Central memory CD4-positive, alpha-beta T cell (primary cell): Measurements from ENCODE around the gene DOCK11.
A peak's percentile ranks its signal among the peaks of the same experiment; 100 is the strongest.

Source experiments
- DNase-seq: peaks from one replicate; pipeline ENCODE4 v3.0.0; 2022

DOCK11 gene

DNA sequence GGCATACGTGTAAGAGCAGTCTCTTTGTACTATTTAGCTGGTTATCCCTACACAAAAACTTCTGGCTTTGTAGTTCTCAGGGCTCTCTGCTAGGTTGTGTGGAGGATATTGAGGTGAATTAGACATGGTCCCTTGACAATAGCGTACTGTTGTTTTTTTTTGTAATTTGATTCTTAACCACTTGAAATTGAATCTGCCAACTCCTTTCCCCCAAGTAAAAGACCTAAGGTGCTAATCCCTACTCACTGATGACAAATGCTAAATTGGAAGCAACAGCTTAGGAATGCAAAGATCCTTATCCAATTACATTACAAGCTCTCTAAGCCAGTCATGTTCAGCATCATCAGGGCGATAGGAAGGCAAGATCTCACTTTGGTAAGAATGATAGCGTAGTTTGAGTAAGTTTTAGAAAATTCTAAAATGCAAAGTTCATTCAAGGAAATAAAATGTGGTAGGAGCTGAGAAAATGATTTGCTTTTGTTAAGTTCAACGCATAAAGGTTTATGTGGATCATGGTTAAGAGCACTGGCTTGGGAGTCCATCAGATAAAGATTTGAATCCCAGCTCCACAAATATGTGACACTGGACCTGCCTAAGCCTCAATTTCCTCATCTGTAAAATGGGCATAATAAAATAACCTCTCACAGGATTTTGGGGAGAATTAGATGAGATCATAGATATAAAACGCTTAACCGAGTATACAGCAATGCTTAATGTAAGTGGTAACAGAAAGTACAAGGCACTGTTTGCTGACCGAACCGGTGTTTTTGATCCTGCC is 39.3 kb downstream of the DOCK11 start:
- DNase-seq: no peak

DNA sequence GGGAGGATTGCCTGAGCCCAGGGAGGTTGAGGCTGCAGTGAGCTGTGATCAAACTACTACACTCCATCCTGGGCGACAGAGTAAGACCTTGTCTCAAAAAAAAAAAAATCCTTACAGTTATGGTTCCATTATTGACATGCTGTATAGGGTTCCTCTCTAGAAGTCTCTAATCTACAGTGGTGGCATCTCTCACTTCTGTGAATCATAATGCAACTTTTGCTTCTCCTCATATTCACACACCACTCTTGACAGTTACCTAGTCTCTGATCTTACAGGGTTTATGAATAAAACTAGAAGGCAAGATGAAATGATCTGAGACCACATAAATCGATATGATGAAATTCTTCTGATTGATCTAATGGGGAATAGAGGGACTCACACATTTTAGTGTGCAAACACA is 40.6 kb downstream of the DOCK11 start:
- DNase-seq: no peak

DNA sequence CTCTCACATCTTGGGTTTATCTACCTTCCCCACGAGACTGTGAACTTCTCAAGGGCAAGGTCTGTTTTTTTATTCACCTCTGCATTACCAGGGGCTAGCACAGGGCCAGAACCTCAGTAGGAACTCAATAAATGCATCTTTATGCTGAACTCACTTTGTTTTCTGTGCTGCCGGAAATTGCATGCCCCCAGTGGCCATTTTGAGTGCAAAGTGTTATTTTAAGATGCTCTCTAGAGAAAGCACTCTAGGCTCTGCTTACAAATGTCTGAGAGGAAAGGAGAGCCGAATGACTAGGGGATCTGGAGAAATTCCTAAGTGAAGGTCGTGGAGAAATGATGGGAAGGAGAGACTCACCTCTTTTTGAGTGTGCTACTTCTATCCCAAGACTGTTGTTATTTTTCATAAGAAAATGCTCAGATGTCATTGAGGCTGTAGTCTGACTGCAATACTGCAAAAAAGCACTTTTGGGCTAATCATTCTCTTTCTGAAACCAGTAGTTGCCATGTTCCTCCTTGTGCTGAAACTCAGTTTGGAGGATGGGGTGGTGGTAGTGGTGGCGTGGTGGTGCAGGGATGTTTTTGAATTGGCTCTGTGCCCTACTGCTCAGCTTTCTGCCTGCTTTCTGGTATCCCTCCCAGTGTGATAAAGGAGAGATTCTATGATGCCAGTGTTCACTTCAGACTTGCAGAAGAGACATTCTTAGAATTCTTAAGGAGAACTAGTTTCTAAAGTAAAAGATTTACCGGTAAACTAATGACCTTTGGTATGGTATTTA is 41.3 kb downstream of the DOCK11 start:
- peak; percentile 45 for DNase-seq

DNA sequence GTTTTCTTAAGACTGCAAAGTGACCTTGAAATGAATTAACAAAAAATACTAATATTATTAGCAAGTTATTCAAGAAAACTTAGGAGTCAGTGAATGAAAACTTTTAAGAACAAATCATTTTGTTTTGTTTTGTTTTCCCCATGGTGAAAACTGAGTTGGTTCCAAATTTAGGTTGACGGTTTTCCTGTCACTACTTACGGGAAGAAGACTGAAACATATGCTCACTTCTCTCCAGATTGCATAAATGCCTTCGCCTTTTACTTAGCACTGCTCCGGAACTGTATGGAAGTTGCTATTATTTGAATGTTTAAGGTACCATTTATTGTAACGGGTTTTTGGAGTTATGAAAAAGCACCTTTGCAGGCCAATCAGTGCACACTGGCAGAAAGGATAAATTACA is 42.8 kb downstream of the DOCK11 start:
- no peak for DNase-seq

- DNase-seq: no peak
Measured at GRCh38 chrX:118540342-118540741, 44.7 kb downstream of the DOCK11 start.

- no peak for DNase-seq
Measured at GRCh38 chrX:118541482-118541881, 45.9 kb downstream of the DOCK11 start.

DNA sequence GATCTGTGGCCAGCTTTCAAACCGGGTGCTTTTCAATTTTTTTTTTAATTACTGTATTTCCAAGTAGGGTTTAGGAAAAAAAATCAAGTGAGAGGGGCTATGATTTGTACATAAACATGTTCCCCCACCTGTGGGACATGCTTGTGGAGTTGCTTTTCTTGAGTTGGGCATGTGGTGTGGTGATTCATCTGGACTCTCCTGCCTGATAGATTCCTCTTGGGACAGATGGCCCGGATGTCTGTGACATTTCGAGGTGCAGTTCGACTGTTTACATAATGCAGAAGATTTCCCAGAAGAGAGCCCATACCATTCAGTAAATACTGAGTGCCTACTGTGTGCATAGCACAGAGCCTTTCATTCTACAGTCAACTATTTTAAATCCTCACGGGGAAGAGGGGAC is 49.9 kb downstream of the DOCK11 start:
- DNase-seq: no peak

GRCh38 chrX:118548841-118549240 is 53.2 kb downstream of the DOCK11 start:
- DNase-seq: no peak

GRCh38 chrX:118550792-118551191 is 55.2 kb downstream of the DOCK11 start:
- DNase-seq: no peak

DNA sequence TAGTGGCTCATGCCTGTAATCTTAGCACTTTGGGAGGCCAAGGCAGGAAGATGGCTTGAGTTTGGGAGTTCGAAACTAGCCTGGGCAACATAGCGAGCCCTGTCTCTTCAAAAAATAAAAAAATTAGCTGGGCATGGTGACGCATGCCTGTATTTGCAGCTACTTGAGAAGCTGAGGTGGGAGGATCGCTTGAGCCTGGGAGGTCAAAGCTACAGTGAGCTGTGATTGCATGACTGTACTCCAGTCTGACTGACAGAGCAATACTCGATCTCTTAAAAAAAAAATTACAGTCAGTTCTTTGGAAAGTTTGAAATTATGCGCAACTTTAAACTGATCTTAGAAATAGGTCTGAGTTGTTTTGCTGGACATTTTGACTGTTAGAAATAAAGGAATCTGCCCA is 55.8 kb downstream of the DOCK11 start:
- no peak for DNase-seq

- DNase-seq: no peak
Measured at GRCh38 chrX:118552121-118552900, 56.7 kb downstream of the DOCK11 start.

DNA sequence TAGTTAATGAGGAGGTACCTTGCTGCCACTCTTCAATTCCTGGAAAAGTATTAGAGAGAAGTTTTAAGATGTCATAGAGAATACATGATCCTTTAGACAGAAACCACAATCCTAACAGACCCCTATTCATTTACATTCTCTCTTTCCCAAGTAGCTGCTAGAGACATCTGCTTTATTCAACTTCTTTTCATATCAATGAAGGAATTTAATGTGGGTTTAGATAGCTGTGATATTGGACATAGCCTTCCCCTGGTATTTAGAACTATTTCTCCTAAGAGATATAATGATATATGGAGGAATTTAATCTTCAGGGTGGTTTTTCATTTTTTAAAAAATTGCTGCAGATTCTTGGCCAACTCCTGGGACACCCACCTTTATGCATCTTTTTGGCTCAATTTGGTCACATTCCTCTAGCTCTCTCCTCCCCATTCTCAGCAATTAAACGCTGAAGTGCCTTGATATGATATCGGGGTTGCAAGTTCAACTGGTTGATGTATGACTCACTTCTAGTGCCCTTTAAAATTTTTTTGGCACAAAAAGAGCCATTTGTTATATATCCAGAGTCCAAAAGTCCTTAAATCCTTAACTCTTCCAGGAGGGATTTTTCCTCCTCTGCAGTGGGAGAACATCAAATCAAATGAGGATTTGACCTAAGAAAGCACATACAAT is 57.6 kb downstream of the DOCK11 start:
- no peak for DNase-seq

GRCh38 chrX:118554511-118554910 is 58.9 kb downstream of the DOCK11 start:
- DNase-seq: no peak

DNA sequence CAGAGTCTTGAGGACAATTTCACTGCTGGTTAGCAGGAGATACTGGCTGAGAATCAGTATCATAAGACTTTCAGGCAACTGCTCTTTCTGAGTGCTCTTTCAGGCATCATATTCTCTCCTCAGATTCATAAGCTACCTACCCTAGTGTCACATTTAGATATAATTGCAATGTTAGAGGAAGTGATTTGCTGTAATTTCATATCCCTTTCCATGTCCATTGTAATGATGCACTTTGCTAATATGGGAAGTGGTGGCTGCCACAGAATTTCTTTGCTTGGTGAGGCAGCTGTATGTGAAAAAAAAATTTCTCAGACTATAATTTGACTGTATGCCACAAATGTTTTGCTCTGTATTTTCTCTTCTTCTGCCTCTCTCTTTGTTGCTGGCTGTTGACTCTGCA is 63.3 kb downstream of the DOCK11 start:
- DNase-seq: no peak

GRCh38 chrX:118560489-118560888 is 64.9 kb downstream of the DOCK11 start:
- DNase-seq: no peak

GRCh38 chrX:118562582-118563164 is 67.1 kb downstream of the DOCK11 start:
- no peak for DNase-seq

GRCh38 chrX:118564498-118564897 is 68.9 kb downstream of the DOCK11 start:
- DNase-seq: no peak

DNA sequence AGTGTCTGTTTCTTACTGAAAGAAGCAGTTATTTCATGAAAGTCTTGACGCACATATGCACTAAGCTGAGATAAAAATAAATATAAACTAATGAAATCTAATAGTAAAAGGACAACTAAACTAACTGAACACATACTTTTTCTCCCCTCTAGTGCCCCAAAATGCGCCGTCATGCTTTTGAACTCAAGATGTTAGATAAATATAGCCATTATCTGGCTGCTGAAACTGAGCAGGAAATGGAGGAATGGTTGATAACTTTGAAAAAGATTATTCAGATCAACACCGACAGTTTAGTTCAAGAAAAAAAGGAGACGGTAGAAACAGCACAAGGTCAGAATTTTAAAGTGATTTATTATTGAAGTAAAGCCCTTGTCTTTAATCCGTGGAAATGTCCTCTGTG is 70.2 kb downstream of the DOCK11 start:
- no peak for DNase-seq

GRCh38 chrX:118566359-118566758 is 70.7 kb downstream of the DOCK11 start:
- no peak for DNase-seq

DNA sequence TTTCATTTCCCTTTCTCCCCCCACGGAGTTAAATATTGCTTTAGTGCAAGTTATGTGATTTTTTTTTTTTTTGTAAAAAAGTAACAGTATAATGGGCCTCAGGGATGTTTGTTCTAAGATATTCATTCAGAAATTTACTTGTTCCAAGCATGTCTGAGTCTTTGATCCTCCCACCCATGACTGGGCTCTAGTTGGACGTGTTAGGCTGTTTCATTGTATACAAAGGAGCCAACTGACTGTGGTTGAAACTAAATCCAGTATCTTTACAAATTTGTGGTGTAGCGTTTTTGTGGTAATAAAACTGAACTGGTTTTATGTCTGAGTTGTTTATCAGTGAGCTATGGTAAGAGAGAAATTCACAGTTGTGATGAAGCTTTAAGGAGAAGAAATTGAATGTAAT is 74.1 kb downstream of the DOCK11 start:
- no peak for DNase-seq

- DNase-seq: no peak
Measured at GRCh38 chrX:118570209-118570608, 74.6 kb downstream of the DOCK11 start.

GRCh38 chrX:118571836-118572235 is 76.2 kb downstream of the DOCK11 start:
- no peak for DNase-seq

DNA sequence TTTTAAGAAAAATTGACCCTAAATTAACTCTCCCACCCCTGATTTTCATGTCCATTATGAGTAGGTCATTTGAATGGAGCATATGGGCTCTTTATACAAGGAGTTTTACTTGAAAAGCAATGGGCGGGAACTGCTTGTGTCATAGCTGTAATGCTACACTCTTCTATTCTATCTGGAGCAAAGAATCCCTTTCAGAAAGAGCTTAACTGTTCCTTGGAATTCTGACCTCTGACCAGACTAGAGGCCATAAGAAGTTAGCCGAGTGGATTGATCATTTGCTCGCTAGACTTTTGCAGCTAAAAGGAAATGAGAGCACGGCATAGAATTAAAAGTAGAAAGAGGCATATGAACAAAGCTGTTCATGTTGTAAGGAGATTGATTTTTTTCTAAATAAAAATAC is 79.1 kb downstream of the DOCK11 start:
- DNase-seq: no peak
